Kidney epithelial cell (primary cell): ENCODE results near the gene KHDC1L. TPM values are rescaled to one million over a fixed set of nuclear protein-coding genes. Genes with fewer than 3 reads are reported as not detected.
"Not testable (repeated sequence)": the region's sequence is repeated elsewhere in the genome, so short reads cannot be mapped to it uniquely, and the experiment has no call there.

Source experiments
- DNase-seq: peaks from one replicate; pipeline ENCODE4 v3.0.0-alpha.2; 2010; ENCODE audit warnings: low read depth
- H3K27me3 ChIP-seq: 2 replicates; pipeline ENCODE4 v1.6.0; 2011; ENCODE audit warnings: low read length; ENCODE audit not compliant: control insufficient read depth, insufficient read depth
- H3K36me3 ChIP-seq: 2 replicates; pipeline ENCODE4 v1.5.1; 2011; ENCODE audit warnings: low read length; ENCODE audit not compliant: control insufficient read depth, insufficient read depth
- H3K4me3 ChIP-seq: 2 replicates; pipeline ENCODE4 v1.5.1; 2011; ENCODE audit warnings: low read depth, mild to moderate bottlenecking, control low read depth, low read length
- total RNA-seq: library from RNA; depleted of rRNA; stranded (reverse); fragments of >200 nt; gene quantifications from 2 replicates; pipeline ENCODE4 v1.2.3, GENCODE V29; 2015
- TF ChIP-seq, protein P1 (sequence below): IDR thresholded peaks from 2 replicates; pipeline ENCODE4 v1.5.1; 2011; ENCODE audit warnings: mild to moderate bottlenecking, moderate library complexity, low read length, control low read depth, inconsistent platforms; ENCODE audit not compliant: insufficient read depth, poor library complexity, severe bottlenecking

KHDC1L gene
- total RNA-seq, 1 donor from 2014 or later = not detected

DNA sequence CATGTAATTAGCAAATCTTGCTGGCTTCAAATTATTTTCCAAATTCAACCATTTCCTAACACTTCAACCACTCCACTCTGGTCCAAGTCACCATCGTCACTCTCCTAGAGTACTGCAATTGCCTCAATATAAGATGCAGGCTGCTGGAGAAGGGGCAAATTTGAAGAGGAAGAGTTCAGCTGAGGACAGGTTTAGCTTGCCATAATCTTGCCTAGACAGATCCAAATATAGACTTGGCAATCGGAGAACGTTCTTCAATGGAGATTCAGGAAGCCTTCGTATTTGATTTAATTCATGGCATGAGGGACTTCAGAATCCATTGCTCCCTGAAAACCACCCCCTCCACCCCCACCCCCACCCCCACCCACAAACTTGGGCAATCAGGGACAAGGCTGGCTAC lies 15.4 kb upstream of the KHDC1L start:
- no peak overlapping the region for H3K4me3 ChIP-seq
- TF ChIP-seq, protein P1, sequence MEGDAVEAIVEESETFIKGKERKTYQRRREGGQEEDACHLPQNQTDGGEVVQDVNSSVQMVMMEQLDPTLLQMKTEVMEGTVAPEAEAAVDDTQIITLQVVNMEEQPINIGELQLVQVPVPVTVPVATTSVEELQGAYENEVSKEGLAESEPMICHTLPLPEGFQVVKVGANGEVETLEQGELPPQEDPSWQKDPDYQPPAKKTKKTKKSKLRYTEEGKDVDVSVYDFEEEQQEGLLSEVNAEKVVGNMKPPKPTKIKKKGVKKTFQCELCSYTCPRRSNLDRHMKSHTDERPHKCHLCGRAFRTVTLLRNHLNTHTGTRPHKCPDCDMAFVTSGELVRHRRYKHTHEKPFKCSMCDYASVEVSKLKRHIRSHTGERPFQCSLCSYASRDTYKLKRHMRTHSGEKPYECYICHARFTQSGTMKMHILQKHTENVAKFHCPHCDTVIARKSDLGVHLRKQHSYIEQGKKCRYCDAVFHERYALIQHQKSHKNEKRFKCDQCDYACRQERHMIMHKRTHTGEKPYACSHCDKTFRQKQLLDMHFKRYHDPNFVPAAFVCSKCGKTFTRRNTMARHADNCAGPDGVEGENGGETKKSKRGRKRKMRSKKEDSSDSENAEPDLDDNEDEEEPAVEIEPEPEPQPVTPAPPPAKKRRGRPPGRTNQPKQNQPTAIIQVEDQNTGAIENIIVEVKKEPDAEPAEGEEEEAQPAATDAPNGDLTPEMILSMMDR = no peak
- H3K36me3 ChIP-seq = no peaks in the 10 kb centered on the region
- no peak for DNase-seq
- H3K27me3 ChIP-seq = no peaks in the 10 kb centered on the region

DNA sequence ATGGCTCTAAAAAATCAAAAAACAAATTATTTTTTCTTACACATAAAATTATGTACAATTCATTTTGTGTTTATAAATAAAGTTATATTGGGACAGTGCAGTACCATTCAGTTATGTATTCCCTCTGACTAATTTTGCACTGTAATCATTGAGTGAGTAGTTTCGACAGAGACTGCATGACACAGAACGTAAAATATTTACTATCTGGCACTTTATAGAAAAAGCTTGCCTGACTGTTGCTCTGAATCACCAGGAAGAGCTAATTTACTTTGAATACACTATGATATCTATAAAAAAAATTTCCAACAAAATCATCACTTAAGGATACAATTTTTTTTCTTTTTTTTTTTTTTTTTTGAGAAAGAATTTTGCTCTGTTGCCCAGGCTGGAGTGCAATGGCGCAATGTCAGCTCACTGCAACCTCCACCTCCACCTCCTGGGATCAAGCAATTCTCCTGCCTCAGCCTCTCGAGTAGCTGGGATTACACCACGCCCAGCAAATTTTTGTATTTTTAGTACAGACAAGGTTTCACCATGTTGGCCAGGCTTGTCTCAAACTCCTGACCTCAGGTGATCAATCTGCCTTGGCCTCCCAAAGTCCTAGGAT lies 11.0 kb upstream of the KHDC1L start:
- TF ChIP-seq, protein P1 = no peak
- Histone ChIP-seq H3K27me3 (no peaks in the 10 kb centered on the region), H3K36me3 (no peaks in the 10 kb centered on the region), H3K4me3 (no peak overlapping the region)
- DNase-seq = no peak

- Histone ChIP-seq H3K27me3 (no peaks in the 10 kb centered on the region), H3K36me3 (no peaks in the 10 kb centered on the region), H3K4me3 (no peak overlapping the region)
- no peak for DNase-seq
- TF ChIP-seq, protein P1 = no peak
These were observed 9.4 kb upstream of the KHDC1L start for GRCh38 chr6:73234733-73235132.

DNA sequence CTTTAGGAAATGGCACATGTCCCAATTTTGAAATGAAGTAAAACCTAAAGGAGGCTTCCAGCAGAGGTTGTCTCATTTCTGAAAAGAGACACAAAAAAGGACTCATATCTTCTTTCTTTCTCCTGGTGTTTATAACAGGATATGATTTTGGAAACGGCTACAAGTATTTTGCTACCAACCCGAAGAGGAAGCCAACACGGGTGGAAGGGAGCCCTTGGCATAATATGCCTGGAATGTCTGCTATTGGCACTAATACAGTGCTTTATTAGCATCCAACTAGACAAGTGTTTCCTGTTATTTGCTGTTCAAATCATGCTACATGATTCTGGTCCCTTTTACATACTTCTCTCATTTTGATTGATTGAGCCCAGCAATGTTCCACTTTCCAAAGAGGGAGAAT lies 8.7 kb upstream of the KHDC1L start:
- DNase-seq, H3K4me3 ChIP-seq, H3K27me3 ChIP-seq, H3K36me3 ChIP-seq: not testable (repeated sequence)

DNA sequence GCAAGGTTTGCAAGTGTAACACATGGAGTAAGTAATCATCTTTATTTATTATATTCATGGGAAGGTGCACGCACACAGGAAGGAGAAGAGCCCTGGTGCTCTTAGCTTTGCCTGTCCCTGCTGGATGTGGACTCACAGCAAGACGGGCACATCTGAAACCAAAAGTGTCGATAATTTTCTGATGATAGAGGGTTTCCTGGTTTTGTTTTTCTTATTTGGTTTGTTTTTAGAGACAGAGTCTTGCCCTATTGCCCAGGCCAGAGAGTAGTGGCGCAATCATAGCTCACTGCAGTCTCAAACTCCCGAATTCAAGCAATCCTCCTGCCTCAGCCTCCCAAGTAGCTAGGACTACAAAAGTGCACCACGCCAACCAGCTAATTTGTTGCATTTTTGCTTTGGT lies 7.8 kb upstream of the KHDC1L start:
- no peak overlapping the region for H3K4me3 ChIP-seq
- no peaks in the 10 kb centered on the region for H3K27me3 ChIP-seq
- TF ChIP-seq, protein P1 = no peak
- H3K36me3 ChIP-seq = no peaks in the 10 kb centered on the region
- no peak for DNase-seq

- no peak overlapping the region for H3K4me3 ChIP-seq
- DNase-seq = no peak
- no peaks in the 10 kb centered on the region for H3K36me3 ChIP-seq
- TF ChIP-seq, protein P1 = no peak
- H3K27me3 ChIP-seq = no peaks in the 10 kb centered on the region
These were observed 6.7 kb upstream of the KHDC1L start for GRCh38 chr6:73231986-73232391.
